K562 (cell line): ENCODE data around the gene WDR83. TPM values are rescaled to one million over a fixed set of nuclear protein-coding genes. Genes with fewer than 3 reads are reported as not detected.

Experiments used
- ATAC-seq: fragments of 200-7000 bp; cut with Tn5 transposase; 3 replicates; pipeline ENCODE4 v1.9.1; 2020; ENCODE audit warnings: moderate library complexity
- BruUV-seq: library from RNA; stranded (reverse); fragments of 400-500 nt; replicated peaks from 2 replicates; lab custom pipeline; 2021; lab: Mats Ljungman, UMichigan
- CTCF ChIA-PET: fragments of 300-600 bp; formaldehyde crosslinking; extraction: SDS; loops from one replicate; lab custom pipeline; 2021; ENCODE audit warnings: low intra/inter-chr PET ratio; lab: Yijun Ruan, JAX
- POLR2A ChIA-PET: fragments of 300-600, 350-650 bp; sonication (Branson Sonifier 250); formaldehyde crosslinking; extraction: SDS; loops from one replicate; lab custom pipeline; 2021; ENCODE audit warnings: antibody characterized with exemption, inconsistent platforms; lab: Yijun Ruan, JAX
- DNase-seq, 4 experiments: peaks; one replicate each; pipeline versions ENCODE4 v3.0.0 to v3.0.0-alpha.2; 2011 to 2018; ENCODE audit warnings: low spot score in 3 of 4, mixed read lengths in 3 of 4; ENCODE audit errors: extremely low read depth in 1 of 4
- FAIRE-seq: peaks from 2 replicates; lab custom pipeline; 2011; peaks lifted over from hg19 to GRCh38; lab: Jason Lieb, UNC
- H2AFZ ChIP-seq: 2 replicates; pipeline ENCODE4 v1.6.0; 2011; ENCODE audit warnings: low read depth, low read length, control low read depth, inconsistent platforms
- H3K27ac ChIP-seq: fragments of 200-600 bp; 3 replicates; pipeline ENCODE4 v1.8.0; 2011; ENCODE audit warnings: low read depth, mild to moderate bottlenecking, control low read depth, inconsistent platforms, low read length, moderate library complexity, mixed read lengths; ENCODE audit errors: extremely low read depth
- H3K27me3 ChIP-seq, 2 experiments: fragments of 300-600 bp in 1 of 2; 2 replicates in 1 of 2; 3 replicates in 1 of 2; pipeline versions ENCODE4 v1.6.0 to v1.8.0; 2011; ENCODE audit warnings: inconsistent platforms in 2 of 2, low read length in 2 of 2, mild to moderate bottlenecking in 1 of 2, mixed read lengths in 1 of 2, moderate library complexity in 1 of 2; ENCODE audit not compliant: control insufficient read depth in 2 of 2, insufficient read depth in 2 of 2
- H3K36me3 ChIP-seq: fragments of 300-600 bp; 3 replicates; pipeline ENCODE4 v1.8.0; 2011; ENCODE audit warnings: mild to moderate bottlenecking, low read length, inconsistent platforms; ENCODE audit not compliant: control insufficient read depth, insufficient read depth
- H3K4me1 ChIP-seq, 2 experiments: fragments of 200-600 bp in 1 of 2; replicated peaks in 1 of 2; 2 replicates in 1 of 2; 3 replicates in 1 of 2; pipeline versions ENCODE4 v1.5.1 to v1.8.0; 2011; ENCODE audit warnings: inconsistent platforms in 2 of 2, low read length in 2 of 2, mild to moderate bottlenecking in 1 of 2, mixed read lengths in 1 of 2, moderate library complexity in 1 of 2; ENCODE audit not compliant: control insufficient read depth in 2 of 2, insufficient read depth in 2 of 2
- H3K4me2 ChIP-seq: 2 replicates; pipeline ENCODE4 v1.6.1; 2011; ENCODE audit warnings: low read length, control low read depth, inconsistent platforms, mixed read lengths; ENCODE audit not compliant: insufficient read depth
- H3K4me3 ChIP-seq: fragments of 200-600 bp; sonication (generic), shearing (Covaris generic); 2 replicates; pipeline ENCODE4 v1.5.1; 2016; ENCODE audit warnings: control low read depth, inconsistent platforms
- H3K79me2 ChIP-seq: fragments of 200-600 bp; 3 replicates; pipeline ENCODE4 v1.8.0; 2011; ENCODE audit warnings: low read length, inconsistent platforms; ENCODE audit not compliant: control insufficient read depth, insufficient read depth
- H3K9ac ChIP-seq, 2 experiments: 2 replicates each; pipeline versions ENCODE4 v1.6.0 to v1.6.1; 2011; ENCODE audit warnings: low read depth in 2 of 2, low read length in 2 of 2, control low read depth in 1 of 2, inconsistent platforms in 1 of 2, mild to moderate bottlenecking in 1 of 2, mixed read lengths in 1 of 2; ENCODE audit not compliant: insufficient read depth in 1 of 2
- H3K9me1 ChIP-seq: one replicate; pipeline ENCODE4 v1.6.0; 2011; ENCODE audit warnings: inconsistent platforms, mild to moderate bottlenecking, low read length, moderate library complexity; ENCODE audit not compliant: control insufficient read depth, insufficient read depth
- H3K9me3 ChIP-seq: replicated peaks from 2 replicates; pipeline ENCODE4 v1.5.1; 2011; ENCODE audit warnings: low read depth, low read length, inconsistent platforms; ENCODE audit not compliant: control insufficient read depth, insufficient read depth
- H4K20me1 ChIP-seq: replicated peaks from 2 replicates; pipeline ENCODE4 v1.6.1; 2011; ENCODE audit warnings: low read length, inconsistent platforms, mixed read lengths; ENCODE audit not compliant: control insufficient read depth, insufficient read depth
- PML ChIP-seq: IDR thresholded peaks from 2 replicates; pipeline ENCODE4 v1.6.1; 2012; ENCODE audit warnings: low read length, inconsistent platforms
- POLR2G ChIP-seq: fragments of 200-400 bp; formaldehyde crosslinking; IDR thresholded peaks from 2 replicates; pipeline ENCODE4 v1.6.1; 2017; ENCODE audit warnings: low read depth, mild to moderate bottlenecking, antibody characterized with exemption, low read length, moderate library complexity
- RBFOX2 ChIP-seq: fragments of 200-400 bp; formaldehyde crosslinking; IDR thresholded peaks from 2 replicates; pipeline ENCODE4 v1.6.1; 2017; ENCODE audit warnings: low read depth, mild to moderate bottlenecking, low read length, moderate library complexity
- RBM22 ChIP-seq: fragments of 200-400 bp; formaldehyde crosslinking; IDR thresholded peaks from 2 replicates; pipeline ENCODE4 v1.6.1; 2018; ENCODE audit warnings: low read length, low read depth; ENCODE audit not compliant: poor library complexity, severe bottlenecking
- SMARCE1 ChIP-seq: fragments of 450-650 bp; IDR thresholded peaks from 2 replicates; pipeline ENCODE4 v1.7.1; 2016; ENCODE audit warnings: mild to moderate bottlenecking
- SREBF1 ChIP-seq: fragments of 150-350 bp; IDR thresholded peaks from 2 replicates; pipeline ENCODE4 v1.6.1; 2014; ENCODE audit warnings: antibody characterized with exemption, low read depth, low read length, borderline replicate concordance
- TCF15 ChIP-seq: fragments of 250-450 bp; sonication (Bioruptor Pico); IDR thresholded peaks from 2 replicates; pipeline ENCODE4 v1.8.0; 2022; ENCODE audit warnings: moderate library complexity, mild to moderate bottlenecking, inconsistent platforms
- TFAM ChIP-seq: fragments of 250-450 bp; sonication (Bioruptor Pico); conservative IDR thresholded peaks from 2 replicates; pipeline ENCODE4 v1.5.0; 2021; ENCODE audit warnings: mild to moderate bottlenecking, moderate library complexity
- YY1 ChIP-seq, 3 experiments: IDR thresholded peaks; 2 replicates each; pipeline ENCODE4 v1.6.1; 2011; ENCODE audit warnings: low read length in 2 of 3, mild to moderate bottlenecking in 2 of 3, moderate library complexity in 2 of 3, borderline replicate concordance in 1 of 3, control low read depth in 1 of 3, low read depth in 1 of 3; ENCODE audit not compliant: insufficient read depth in 3 of 3, insufficient replicate concordance in 2 of 3, control insufficient read depth in 1 of 3, insufficient read length in 1 of 3; ENCODE audit errors: extremely low read depth in 1 of 3
- ZBTB33 ChIP-seq: sonication (generic); formaldehyde crosslinking; IDR thresholded peaks from 2 replicates; pipeline ENCODE4 v1.8.1; 2023; ENCODE audit warnings: mild to moderate bottlenecking, missing genetic modification reagents
- ZNF445 ChIP-seq: fragments of 250-450 bp; sonication (Bioruptor Pico); IDR thresholded peaks from 2 replicates; pipeline ENCODE4 v1.4.0; 2020; ENCODE audit warnings: low read depth, mild to moderate bottlenecking, moderate library complexity
- WGBS: fragments of 100-300 bp; shearing (Covaris generic); methylation state at CpG from one replicate; pipeline ENCODE4 v1.1.6; 2016; ENCODE audit warnings: low coverage, mixed read lengths; ENCODE audit not compliant: insufficient coverage; ENCODE audit errors: missing lambda C conversion rate; 5-methylcytosine and 5-hydroxymethylcytosine counted together
- in situ Hi-C: fragments of 300-500 bp; cut with MboI; formaldehyde crosslinking; loops from 4 replicates; pipeline ENCODE4 v1.15.0; 2018; ENCODE audit warnings: inconsistent platforms, mixed read lengths
- intact Hi-C: fragments of 100-400 bp; cut with micrococcal nuclease; formaldehyde crosslinking; loops from 2 replicates; pipeline ENCODE4 v1.14.2; 2022
- polyA plus RNA-seq, 8 experiments: library from polyadenylated mRNA; depleted of rRNA in 4 of 8; stranded (reverse) in 5 of 8; unstranded in 3 of 8; fragments of >200 nt; fragmentation: Nextera tagmentation in 2 of 8; fragmentation: Illumina TruSeq in 1 of 8; extraction: Ambion mirVana in 2 of 8; extraction: Trizol in 1 of 8; gene quantifications; 2 replicates each; pipeline versions ENCODE4 v1.2.1 to v1.2.3, GENCODE V29; 2011 to 2014; ENCODE audit warnings: inconsistent platforms in 1 of 8, missing spikeins in 1 of 8
- total RNA-seq, 7 experiments: library from RNA; depleted of rRNA in 6 of 7; stranded (reverse); fragments of >200 nt in 6 of 7; fragmentation: Illumina TruSeq in 2 of 7; extraction: Trizol in 2 of 7; gene quantifications; 2 replicates each; pipeline versions ENCODE4 v1.2.1 to v1.2.3, GENCODE V29; 2011 to 2021; ENCODE audit warnings: low replicate concordance in 1 of 7

The WDR83 gene
- total and polyA plus RNA-seq, 9 of the 15 experiments (the other 6 are each of a cell fraction or from before 2014, with no cell fraction given): 0.52 to 21.3 (median 4.2) TPM

- H3K9me1 ChIP-seq: peaks cover 2% of the 10 kb centered on the region
- no peak overlapping the region for H3K27ac ChIP-seq
- no peak overlapping the region for H3K4me2 ChIP-seq
- 95% methylated on average over 28 of the region's 33 CpGs for WGBS
- in situ Hi-C loops: no loop called here
- H3K79me2 ChIP-seq: no peaks in the 10 kb centered on the region; the same call in 2 of the 3 replicates
- no peak for FAIRE-seq
- BruUV-seq: no TSS peak
- POLR2A ChIA-PET: interaction anchor here (0.8 kb wide), 1 partner anchor 14 kb away, joined by 3 read pairs; no protein-coding TSS in a partner anchor
- CTCF ChIA-PET: no interaction called here
- H4K20me1 ChIP-seq: no peaks in the 10 kb centered on the region
- no peak overlapping the region for H3K4me3 ChIP-seq
- no peak for DNase-seq
- H3K9me3 ChIP-seq: no peaks in the 10 kb centered on the region
- H3K4me1 ChIP-seq: peaks cover 0 to 34% of the 10 kb centered on the region in 2 experiments; a peak in 1 of 5 replicates
- H3K36me3 ChIP-seq: peaks cover 86% of the 10 kb centered on the region
- intact Hi-C loops: no loop called here
- no peak overlapping the region for H3K9ac ChIP-seq
- TF ChIP-seq PML: no peak
- TF ChIP-seq SMARCE1: no peak
- TF ChIP-seq TFAM (CRISPR knock-in tag): no peak
- TF ChIP-seq ZNF445 (CRISPR knock-in tag): no peak
- peak; percentile 53; the same call in 1 of the 2 replicates for TF ChIP-seq POLR2G
- peak; percentile 75 for TF ChIP-seq RBM22
- TF ChIP-seq SREBF1: no peak
- TF ChIP-seq ZBTB33 (CRISPR knock-in tag): no peak
- no peak for TF ChIP-seq YY1 (IDR thresholded peaks at IDR 0.05; ENCODE audit: borderline replicate concordance in 1 of 3, control insufficient read depth in 1 of 3, extremely low read depth in 1 of 3, insufficient read depth in 3 of 3, insufficient read length in 1 of 3, insufficient replicate concordance in 2 of 3, low read depth in 1 of 3, low read length in 2 of 3)
- TF ChIP-seq TCF15 (CRISPR knock-in tag): no peak
- TF ChIP-seq RBFOX2: peak; percentile 51
- no peak overlapping the region for H2AFZ ChIP-seq
- ATAC-seq: no peak
- H3K27me3 ChIP-seq: no peaks in the 10 kb centered on the region
These were observed 35.1 kb downstream of the WDR83 start for GRCh38 chr19:12701596-12702282.
